Right cardiac atrium (tissue), 5 donors: ENCODE results near the gene TOP3A. TPM values are rescaled to one million over a fixed set of nuclear protein-coding genes. Genes with fewer than 3 reads are reported as not detected.

ENCODE experiments used
- ATAC-seq, 2 donors: fragments of 200-7000 bp; cut with Tn5 transposase; one replicate each; pipeline versions ENCODE4 v1.8.0 to v1.9.1; 2020; ENCODE audit warnings: moderate library complexity in 2 of 2, mild to moderate bottlenecking in 1 of 2
- DNase-seq, 3 donors: peaks; one replicate each; pipeline ENCODE4 v3.0.0-alpha.2; 2020
- H3K27ac ChIP-seq: one replicate; pipeline ENCODE4 v1.5.1; 2013; ENCODE audit warnings: mild to moderate bottlenecking, low read length, control low read depth, moderate library complexity
- H3K27me3 ChIP-seq: one replicate; pipeline ENCODE4 v1.6.1; 2013; ENCODE audit not compliant: control insufficient read depth, insufficient read depth
- H3K4me1 ChIP-seq: one replicate; pipeline ENCODE4 v1.6.1; 2013; ENCODE audit warnings: low read length; ENCODE audit not compliant: control insufficient read depth, insufficient read depth
- H3K4me3 ChIP-seq: one replicate; pipeline ENCODE4 v1.5.1; 2013; ENCODE audit warnings: low read length, control low read depth
- H3K9me3 ChIP-seq: one replicate; pipeline ENCODE4 v1.6.1; 2013; ENCODE audit warnings: low read length; ENCODE audit not compliant: control insufficient read depth
- WGBS: extraction: QIAGEN DNeasy Blood & Tissue Kit; methylation state at CpG from one replicate; pipeline ENCODE4 v1.1.7; 2013; 5-methylcytosine and 5-hydroxymethylcytosine counted together
- intact Hi-C, 4 donors: fragments of 100-400 bp; cut with DNase I; formaldehyde crosslinking; loops; one replicate each; pipeline versions ENCODE4 v1.11.0 to v1.14.0; 2022 to 2023
- microRNA-seq, 2 donors: library from miRNA; unstranded; fragments of <30 nt; microRNA quantifications; one replicate each; pipeline ENCODE4 v1.2.0, GENCODE V29; 2020 to 2021
- polyA plus RNA-seq: library from polyadenylated mRNA; stranded (reverse); fragments of 200-250 nt; gene quantifications from one replicate; pipeline ENCODE4 v1.2.3, GENCODE V29; 2013
- total RNA-seq, 4 donors: library from RNA; stranded (reverse); fragmentation: NEBNext Ultra II Directional; extraction: Animal tissue kit (Norgen Biotek cat#: 25700); gene quantifications; one replicate each; pipeline ENCODE4 v1.2.1, GENCODE V29; 2021
- donor health status: healthy with polysubstance abuse.
- donor health status: DM: no; HTN: yes; CAD: no.
- donor health status: DM: no; HTN: no; CAD: no.
- donor health status: DM: no; HTN: yes; CAD: no; lungs with severe emphysema.
- donor health status: DM: yes; HTN: yes; CAD: no.

TOP3A gene
- total and polyA plus RNA-seq, 5 donors = 8.9 to 14.9 (median 11.0) TPM

DNA sequence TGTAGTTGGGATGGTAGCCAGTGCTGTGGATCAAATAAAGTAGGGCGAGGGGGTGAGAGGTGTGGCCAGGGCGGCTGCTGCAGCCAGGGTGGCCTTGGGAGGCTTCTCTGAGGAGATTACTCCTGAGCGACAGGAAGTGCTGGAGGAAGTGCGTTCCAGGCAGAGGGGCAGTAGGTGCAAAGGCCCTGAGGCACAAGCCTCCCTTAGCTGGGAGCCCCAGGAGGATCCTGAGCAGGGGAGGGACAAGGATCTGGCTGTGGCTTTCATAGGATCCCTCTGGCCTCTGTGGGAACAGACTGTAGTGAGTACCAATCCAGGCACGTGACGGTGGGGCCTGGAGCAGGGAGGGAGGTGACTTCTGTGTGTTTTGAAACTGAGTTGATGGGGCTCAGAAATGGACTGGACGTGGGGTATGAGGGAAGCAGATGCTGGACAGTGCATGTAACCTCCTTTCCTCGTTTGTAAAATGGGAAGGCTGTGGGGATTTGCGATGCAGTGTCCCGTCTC, 86.6 kb downstream of the TOP3A start:
- Histone ChIP-seq H3K27ac (no peak overlapping the region), H3K4me3 (no peak overlapping the region), H3K9me3 (no peaks in the 10 kb centered on the region), H3K4me1 (no peaks in the 10 kb centered on the region), H3K27me3 (no peaks in the 10 kb centered on the region)
- ATAC-seq (no peak), DNase-seq (peak in 1 of 3 donors; percentile 38)
- intact Hi-C loops = no loop called here
- 87% methylated on average over 10 of the region's 10 CpGs for WGBS

DNA sequence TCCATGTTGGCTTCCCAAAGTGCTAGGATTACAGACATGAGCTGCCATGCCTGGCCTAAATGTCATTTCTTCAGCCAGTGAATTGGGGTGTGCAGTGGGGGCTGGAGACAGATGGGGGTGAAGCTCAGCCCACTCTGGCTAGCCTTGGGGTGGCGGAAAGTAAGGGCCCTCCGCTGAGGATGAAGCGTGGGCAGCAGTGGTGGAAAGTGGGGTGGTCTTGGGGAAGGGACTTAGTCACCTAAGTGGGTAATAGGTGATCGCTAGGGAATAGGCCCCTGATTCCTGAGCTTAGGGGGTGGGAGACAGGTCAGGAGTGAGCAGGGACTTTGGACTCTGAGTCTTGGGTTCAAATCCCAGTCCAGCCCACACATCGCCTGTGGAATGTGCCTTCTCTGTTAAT, 87.2 kb downstream of the TOP3A start:
- Histone ChIP-seq H3K4me3 (no peak overlapping the region), H3K27ac (no peak overlapping the region), H3K27me3 (no peaks in the 10 kb centered on the region), H3K9me3 (no peaks in the 10 kb centered on the region), H3K4me1 (no peaks in the 10 kb centered on the region)
- DNase-seq (no peak), ATAC-seq (no peak)
- 98% methylated on average over 5 of the region's 5 CpGs for WGBS
- intact Hi-C loops = no loop called here

DNA sequence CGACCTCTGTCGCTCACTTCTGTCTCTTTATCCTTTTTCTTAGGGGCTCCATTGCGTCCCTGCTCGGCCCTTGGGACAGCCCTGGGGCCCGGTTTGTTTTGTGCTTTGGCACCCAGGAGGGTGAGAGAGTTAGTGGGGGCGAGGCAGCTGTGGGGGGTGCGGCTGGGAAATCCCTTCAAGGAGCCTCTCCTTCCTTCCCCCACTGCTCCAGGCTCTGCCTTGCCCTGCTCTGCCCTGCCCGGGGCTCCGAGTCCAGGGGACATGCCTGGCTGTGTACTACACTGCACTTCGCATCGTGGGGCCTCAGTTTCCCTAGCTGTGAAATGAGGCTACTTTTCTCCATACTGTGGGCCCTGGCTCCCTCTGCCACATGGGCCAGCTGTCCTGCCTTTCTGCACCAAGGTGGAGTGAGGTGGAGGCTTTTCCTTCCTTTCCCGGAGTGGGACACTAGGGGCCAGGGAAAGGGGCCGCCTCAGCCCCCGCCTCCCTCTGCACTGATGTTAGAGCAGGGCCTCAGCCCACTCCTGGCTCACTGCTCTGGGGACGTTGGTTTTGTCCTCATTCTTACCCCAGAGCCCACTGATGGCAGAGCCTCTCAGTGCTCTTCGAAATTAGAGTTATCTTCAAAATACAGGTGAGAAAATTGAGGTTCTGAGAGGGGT, 88.4 kb downstream of the TOP3A start:
- intact Hi-C loops = no loop called here
- DNase-seq (no peak), ATAC-seq (no peak)
- Histone ChIP-seq H3K9me3 (no peaks in the 10 kb centered on the region), H3K27ac (no peak overlapping the region), H3K4me1 (no peaks in the 10 kb centered on the region), H3K4me3 (peak overlapping the region; percentile 98), H3K27me3 (no peaks in the 10 kb centered on the region)
- WGBS = 22% methylated on average over 16 of the region's 16 CpGs

DNA sequence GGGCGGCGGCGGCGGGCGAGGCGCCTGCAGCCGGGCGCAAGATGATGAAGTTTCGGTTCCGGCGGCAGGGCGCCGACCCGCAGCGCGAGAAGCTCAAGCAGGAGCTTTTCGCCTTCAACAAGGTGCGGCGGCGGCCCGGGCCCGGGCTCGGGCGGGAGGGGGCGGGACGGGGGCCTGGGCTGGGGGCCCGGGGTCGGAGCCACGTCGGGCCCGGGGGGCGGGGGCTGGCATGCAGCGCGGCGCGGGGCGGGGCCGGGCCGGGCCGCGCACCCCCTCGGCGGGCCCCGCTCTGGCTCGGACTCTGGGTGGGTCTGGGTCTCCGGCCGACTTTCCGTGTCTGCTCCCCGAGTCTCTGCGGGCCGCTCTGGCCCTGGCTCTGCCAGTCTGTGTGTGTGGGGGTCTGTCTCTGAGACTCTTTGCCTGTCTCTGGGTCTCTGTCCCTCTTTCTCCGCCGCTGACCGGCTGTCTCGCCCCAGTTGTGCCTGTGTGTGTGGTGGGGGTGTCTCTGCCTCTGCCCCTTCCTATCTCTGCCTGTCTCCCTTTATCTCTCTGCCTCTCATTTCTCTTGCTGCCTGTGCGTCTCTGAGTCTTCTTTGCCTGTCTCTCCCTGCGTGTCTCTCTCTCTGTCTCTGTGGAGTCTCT, 89.0 kb downstream of the TOP3A start:
- H3K27ac ChIP-seq = no peak overlapping the region
- intact Hi-C loops = no loop called here
- peak overlapping the region; percentile 98 for H3K4me3 ChIP-seq
- no peaks in the 10 kb centered on the region for H3K4me1 ChIP-seq
- DNase-seq (no peak), ATAC-seq (peak in 1 of 2 donors; percentile 3)
- no peaks in the 10 kb centered on the region for H3K9me3 ChIP-seq
- H3K27me3 ChIP-seq = no peaks in the 10 kb centered on the region
- WGBS = under 1% methylated on average over 56 of the region's 57 CpGs

DNA sequence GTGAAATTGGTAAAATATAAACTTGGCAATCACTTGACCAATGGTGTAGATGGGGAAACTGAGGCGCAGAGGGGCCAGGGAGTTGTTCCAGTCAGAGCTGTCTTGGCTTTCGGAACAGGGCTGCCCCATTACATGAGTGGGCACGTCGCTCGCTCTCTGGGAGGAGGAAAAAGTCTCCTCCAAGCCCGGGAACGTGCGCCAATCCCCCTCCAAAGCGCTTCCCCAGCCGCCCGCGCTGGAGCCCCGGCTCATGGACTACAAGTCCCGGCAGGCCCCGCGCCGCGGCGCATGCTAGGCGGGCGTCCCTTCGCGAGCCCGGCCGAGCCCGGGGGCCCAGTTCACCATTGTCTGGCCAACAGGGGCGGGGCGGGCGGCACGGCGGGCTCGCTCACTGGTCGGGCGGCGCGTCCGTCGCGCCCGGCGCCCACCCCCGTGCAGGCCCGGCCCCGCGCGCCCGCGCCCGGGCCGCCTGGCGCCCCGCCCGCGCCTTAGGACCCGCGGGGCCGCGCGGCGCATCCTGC, 89.6 kb downstream of the TOP3A start, which contains the start of gene LLGL1:
Gene LLGL1, plus strand, starts transcription at position 515 of the 521 bp plus-strand sequence. CDS start 48 bp downstream, outside the sequence.
- Histone ChIP-seq H3K27me3 (no peaks in the 10 kb centered on the region), H3K27ac (peak within 1 kb of the TSS; percentile 62), H3K9me3 (no peaks in the 10 kb centered on the region), H3K4me1 (no peaks in the 10 kb centered on the region), H3K4me3 (peak within 1 kb of the TSS; percentile 98)
- under 1% methylated on average over 60 of the region's 60 CpGs for WGBS
- intact Hi-C loops = no loop called here
- DNase-seq (peak; percentile 98 to 100 (median 99)), ATAC-seq (peak; percentile 96 to 97)

DNA sequence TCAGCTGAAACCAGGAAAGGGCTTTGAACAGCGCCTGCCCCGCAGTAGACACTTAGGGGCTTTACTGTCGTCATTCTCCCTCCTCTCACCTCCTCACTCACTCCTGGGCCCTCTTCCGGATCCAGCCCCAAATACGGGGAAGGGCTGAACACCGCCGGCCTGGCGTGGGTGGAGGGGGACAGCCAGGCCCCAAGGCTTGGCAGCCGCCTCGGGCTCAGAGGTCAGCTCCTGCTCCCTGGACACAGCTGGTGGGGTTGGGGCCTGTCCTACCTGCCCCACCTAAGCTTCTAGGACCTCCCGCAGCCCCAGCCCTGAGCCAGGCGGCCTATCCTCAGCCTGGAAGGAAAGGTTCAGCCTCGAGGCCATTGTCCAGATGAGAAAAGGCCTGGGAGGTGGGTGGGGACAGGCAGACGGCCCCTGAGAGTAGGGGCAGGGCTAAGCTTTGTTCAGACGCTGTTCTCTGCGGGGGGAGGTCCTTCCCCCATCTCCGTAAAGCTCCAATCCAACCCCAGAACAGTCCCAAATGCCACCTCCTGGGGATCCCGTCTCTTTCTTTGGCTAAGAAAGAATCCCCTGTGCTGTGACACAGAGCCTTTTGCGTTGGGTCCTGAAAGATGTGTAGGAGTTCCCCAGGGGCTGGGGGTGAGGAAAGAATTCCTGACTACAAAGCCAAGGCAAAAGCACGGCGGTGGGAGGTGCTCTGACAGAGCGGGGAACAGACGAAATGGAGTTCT, 90.2 kb downstream of the TOP3A start:
- Histone ChIP-seq H3K4me1 (no peaks in the 10 kb centered on the region), H3K27ac (peak overlapping the region; percentile 62), H3K4me3 (peak overlapping the region; percentile 98), H3K27me3 (no peaks in the 10 kb centered on the region), H3K9me3 (no peaks in the 10 kb centered on the region)
- DNase-seq (peak; percentile 60 to 81 (median 79)), ATAC-seq (peak; percentile 61 to 67)
- intact Hi-C loops = no loop called here
- WGBS = 38% methylated on average over 23 of the region's 23 CpGs

DNA sequence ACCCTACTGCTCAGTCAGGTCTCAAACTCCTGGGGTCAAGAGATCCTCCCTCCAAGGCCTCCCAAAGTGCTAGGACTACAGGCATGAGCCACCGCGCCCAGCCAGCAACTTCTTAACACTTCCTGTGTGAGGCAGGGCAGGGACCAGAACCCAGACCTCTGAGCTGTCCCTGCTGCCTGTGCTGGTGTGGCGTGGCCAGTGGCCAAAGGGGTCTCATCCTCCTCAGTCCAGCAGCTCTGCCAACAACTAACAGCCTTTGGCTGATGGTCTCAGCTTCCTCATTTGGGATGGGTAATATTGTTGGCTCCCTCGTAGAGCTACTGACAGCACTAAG, 90.8 kb downstream of the TOP3A start:
- ATAC-seq = no peak
- H3K27ac ChIP-seq = peak overlapping the region; percentile 25
- 86% methylated on average over 4 of the region's 4 CpGs for WGBS
- H3K9me3 ChIP-seq = no peaks in the 10 kb centered on the region
- no peaks in the 10 kb centered on the region for H3K27me3 ChIP-seq
- no peaks in the 10 kb centered on the region for H3K4me1 ChIP-seq
- H3K4me3 ChIP-seq = no peak overlapping the region
- intact Hi-C loops = no loop called here
- peak in 1 of 3 donors; percentile 67 for DNase-seq

Small RNA genes lying within 50 kb of the gene (microRNA-seq; reads per million reads assigned to microRNA genes)
- 0 reads per million in 2 donors for gene MIR6778

Other genes with a start within 250 kb of the TOP3A start
- 10 to 100 TPM; 20.1 to 22.3 (median 21.5) TPM for gene DRG2, start 227.0 kb downstream of the TOP3A start, total RNA-seq
- gene DRG2, start 227.0 kb downstream of the TOP3A start, polyA plus RNA-seq = 22.1 TPM
- gene MYO15A, start 206.2 kb downstream of the TOP3A start, total RNA-seq = under 1 TPM; 0.34 to 0.67 (median 0.53) TPM
- gene MYO15A, start 206.2 kb downstream of the TOP3A start, polyA plus RNA-seq = 0.63 TPM
- gene ALKBH5, start 131.2 kb downstream of the TOP3A start, total RNA-seq = 100 to 1,000 TPM; 180 to 195 (median 185) TPM
- gene ALKBH5, start 131.2 kb downstream of the TOP3A start, polyA plus RNA-seq = 112 TPM
- 10 to 100 TPM; 11.2 to 13.9 (median 12.6) TPM for gene LLGL1, start 89.4 kb downstream of the TOP3A start, total RNA-seq
- 8.6 TPM for gene LLGL1, start 89.4 kb downstream of the TOP3A start, polyA plus RNA-seq
- 100 to 1,000 TPM; 176 to 217 (median 194) TPM for gene FLII, start 56.3 kb downstream of the TOP3A start, total RNA-seq
- 166 TPM for gene FLII, start 56.3 kb downstream of the TOP3A start, polyA plus RNA-seq
- gene MIEF2, start 54.3 kb downstream of the TOP3A start, total RNA-seq = 10 to 100 TPM; 17.6 to 20.7 (median 19.6) TPM
- gene MIEF2, start 54.3 kb downstream of the TOP3A start, polyA plus RNA-seq = 13.1 TPM
- gene SMCR8, start 299 bp upstream of the TOP3A start, total RNA-seq = 10 to 100 TPM; 10.7 to 13.3 (median 11.7) TPM
- 5.3 TPM for gene SMCR8, start 299 bp upstream of the TOP3A start, polyA plus RNA-seq
- 1 to 10 TPM; 7.3 to 9.9 (median 8.7) TPM for gene SHMT1, start 48.6 kb upstream of the TOP3A start, total RNA-seq
- gene SHMT1, start 48.6 kb upstream of the TOP3A start, polyA plus RNA-seq = 6.4 TPM
- not detected for gene EVPLL, start 62.8 kb upstream of the TOP3A start, total RNA-seq
- not detected for gene EVPLL, start 62.8 kb upstream of the TOP3A start, polyA plus RNA-seq
- gene LGALS9C, start 161.8 kb upstream of the TOP3A start, total RNA-seq = under 1 TPM in 1 of 4 donors, not detected in 3; 0.20 TPM
- gene LGALS9C, start 161.8 kb upstream of the TOP3A start, polyA plus RNA-seq = not detected